HG02610 (cell line): ENCODE data around the gene TMEM53.

Source experiments
- ATAC-seq: cut with Tn5 transposase; IDR thresholded peaks from one replicate; pipeline ENCODE4 v1.9.1; 2021; ENCODE audit warnings: mild to moderate bottlenecking, moderate library complexity; ENCODE audit not compliant: unreplicated experiment

The TMEM53 gene

GRCh38 chr1:44674113-44675000, at the start of gene TMEM53, which contains the start of gene ARMH1:
Gene TMEM53, minus strand, starts transcription at chr1:44674481. Its CDS starts 90 bp downstream, at chr1:44674391.
Gene ARMH1, plus strand, starts transcription at chr1:44674714. Its CDS starts 14,984 bp downstream, at chr1:44689698.
- peak; percentile 87 for ATAC-seq

- no peak for ATAC-seq
Observed at GRCh38 chr1:44723496-44724295, 49.4 kb upstream of the TMEM53 start.

- ATAC-seq, result no peak
Observed at GRCh38 chr1:44723064-44723463, 48.8 kb upstream of the TMEM53 start.

- peak; percentile 75 for ATAC-seq
Observed at GRCh38 chr1:44721485-44722361, 47.4 kb upstream of the TMEM53 start.

GRCh38 chr1:44720281-44720680, 46.0 kb upstream of the TMEM53 start:
- ATAC-seq, result no peak

- ATAC-seq, result no peak
Observed at GRCh38 chr1:44719318-44719717, 45.0 kb upstream of the TMEM53 start.

- no peak for ATAC-seq
Observed at GRCh38 chr1:44718091-44718490, 43.8 kb upstream of the TMEM53 start.

- ATAC-seq, result no peak
Observed at GRCh38 chr1:44717653-44718052, 43.4 kb upstream of the TMEM53 start.

GRCh38 chr1:44717156-44717555, 42.9 kb upstream of the TMEM53 start:
- no peak for ATAC-seq

GRCh38 chr1:44714944-44715571, 40.8 kb upstream of the TMEM53 start:
- ATAC-seq, result no peak

GRCh38 chr1:44714532-44714931, 40.3 kb upstream of the TMEM53 start:
- no peak for ATAC-seq

- ATAC-seq, result peak; percentile 42
Observed at GRCh38 chr1:44713321-44713781, 39.1 kb upstream of the TMEM53 start.

GRCh38 chr1:44707959-44708831, 33.9 kb upstream of the TMEM53 start:
- no peak for ATAC-seq

- ATAC-seq, result no peak
Observed at GRCh38 chr1:44707112-44707881, 33.0 kb upstream of the TMEM53 start.

GRCh38 chr1:44705938-44706337, 31.7 kb upstream of the TMEM53 start:
- ATAC-seq, result no peak

GRCh38 chr1:44705470-44705869, 31.2 kb upstream of the TMEM53 start:
- no peak for ATAC-seq

GRCh38 chr1:44701141-44701573, 26.9 kb upstream of the TMEM53 start:
- ATAC-seq, result no peak

GRCh38 chr1:44700573-44700972, 26.3 kb upstream of the TMEM53 start:
- ATAC-seq, result no peak
